Measurements from ENCODE around the gene SLC38A8.

The SLC38A8 gene

DNA sequence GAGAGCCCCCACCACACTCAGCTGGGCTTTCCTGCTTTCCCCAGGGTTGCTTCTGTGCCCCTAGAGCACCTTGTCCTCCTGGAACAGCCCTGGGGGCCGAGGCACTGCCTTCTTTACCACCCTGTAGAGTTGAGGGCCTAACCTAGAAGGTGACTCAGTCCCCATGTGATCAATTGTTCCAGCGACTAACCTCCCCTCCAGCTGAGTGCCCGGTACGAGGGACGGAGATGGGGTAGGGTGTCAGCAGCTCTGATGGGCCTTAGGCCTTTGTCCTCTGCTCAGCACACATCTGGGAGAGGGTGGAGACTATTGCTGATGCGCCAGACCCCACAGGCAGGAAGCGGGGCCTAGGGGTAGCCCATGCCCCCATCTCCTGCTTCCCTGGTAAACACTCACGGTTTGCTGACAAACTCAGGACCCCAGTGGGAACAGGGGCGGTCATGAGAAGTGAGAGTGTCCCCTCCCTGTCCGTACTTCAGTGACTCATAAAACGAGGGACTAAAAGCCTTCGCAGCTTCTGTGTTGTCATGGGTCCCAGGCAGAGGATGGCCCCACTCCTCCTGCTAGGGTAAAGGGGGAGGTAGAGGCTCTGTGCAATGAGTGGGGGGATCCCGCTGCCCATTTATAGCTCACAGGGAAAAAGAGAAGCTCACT is 41.5 kb downstream of the SLC38A8 start:
- no peak for DNase-seq (ENCODE audit: low read depth in 1 of 2, low spot score in 1 of 2)

DNA sequence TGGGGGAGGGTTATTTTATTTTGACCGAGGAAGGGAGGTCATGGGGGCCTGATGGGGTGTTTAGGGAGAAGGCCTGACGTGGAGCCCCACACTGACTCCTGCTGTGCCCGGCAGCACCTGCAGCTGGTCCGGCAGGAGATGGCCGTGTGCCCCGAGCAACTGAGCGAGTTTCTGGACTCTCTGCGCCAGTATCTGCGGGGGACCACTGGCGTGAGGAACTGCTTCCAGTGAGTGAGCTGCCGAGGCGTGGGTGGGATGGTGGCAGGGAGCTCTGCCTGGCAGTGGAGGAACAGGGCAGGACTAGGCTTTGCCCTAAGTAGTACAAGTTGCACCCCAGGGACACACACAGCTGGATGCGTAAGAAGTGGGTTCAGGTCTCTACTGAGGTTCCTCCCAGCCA is 44.5 kb downstream of the SLC38A8 start:
- no peak for DNase-seq (ENCODE audit: low read depth in 1 of 2, low spot score in 1 of 2)

DNA sequence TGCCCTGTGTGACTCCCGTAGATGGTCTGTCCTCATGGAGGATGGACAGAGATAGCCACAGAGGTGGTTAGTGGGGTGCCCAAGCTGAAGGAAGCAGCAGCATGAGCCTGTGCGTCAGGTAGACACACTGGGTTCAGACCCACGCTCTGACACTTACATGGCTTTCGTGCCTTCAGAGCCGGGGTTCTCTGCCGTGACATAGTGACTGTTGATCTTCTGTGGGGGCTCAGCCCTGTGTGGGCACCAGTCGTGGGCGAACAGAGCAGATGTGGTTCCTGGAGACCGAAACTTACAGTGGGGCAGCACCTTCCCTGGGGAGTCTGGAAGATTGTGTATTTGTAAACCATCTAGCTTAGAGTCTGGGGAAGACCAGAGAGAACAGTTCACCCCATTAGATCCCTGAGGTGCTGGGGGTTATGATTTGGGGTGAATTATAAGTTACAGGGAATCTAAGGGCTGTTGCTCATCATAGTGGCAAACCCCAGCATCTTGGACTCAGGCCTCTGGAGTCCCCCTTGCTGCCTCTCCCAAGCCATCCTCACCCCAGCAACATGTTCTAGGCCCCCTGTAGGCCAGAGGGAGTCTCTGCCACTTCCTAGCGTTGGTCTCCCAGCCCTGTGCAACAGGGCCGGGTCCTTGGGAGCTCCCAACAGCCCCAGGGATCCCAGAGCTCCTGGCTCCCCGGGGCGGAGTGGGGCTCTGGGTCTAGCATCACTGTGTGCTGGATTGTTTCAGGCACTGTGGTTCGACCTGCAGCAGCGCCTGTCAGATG is 45.9 kb downstream of the SLC38A8 start:
- DNase-seq (ENCODE audit: low read depth in 1 of 2, low spot score in 1 of 2), result no peak

DNA sequence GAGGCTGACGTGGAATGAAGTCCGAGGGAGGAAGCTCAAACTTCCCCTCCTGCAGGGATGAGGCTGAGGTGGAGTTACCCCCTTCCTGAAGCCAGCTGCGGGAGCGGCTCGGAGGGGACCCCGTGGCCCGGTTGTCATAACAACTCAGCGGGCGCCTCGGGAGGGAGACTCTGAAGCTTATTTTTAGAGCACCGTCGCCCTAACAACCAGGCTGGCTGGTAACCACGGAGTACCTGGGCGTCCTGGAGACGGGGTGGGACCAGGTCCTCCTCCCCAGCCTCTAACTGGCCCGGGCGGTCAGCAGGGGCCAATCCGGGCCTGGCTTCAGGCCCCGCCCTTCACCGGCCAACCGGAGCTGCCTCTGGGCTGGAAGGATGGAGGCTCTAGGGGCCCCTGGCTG is 46.8 kb downstream of the SLC38A8 start:
- no peak for DNase-seq (ENCODE audit: low read depth in 1 of 2, low spot score in 1 of 2)

DNA sequence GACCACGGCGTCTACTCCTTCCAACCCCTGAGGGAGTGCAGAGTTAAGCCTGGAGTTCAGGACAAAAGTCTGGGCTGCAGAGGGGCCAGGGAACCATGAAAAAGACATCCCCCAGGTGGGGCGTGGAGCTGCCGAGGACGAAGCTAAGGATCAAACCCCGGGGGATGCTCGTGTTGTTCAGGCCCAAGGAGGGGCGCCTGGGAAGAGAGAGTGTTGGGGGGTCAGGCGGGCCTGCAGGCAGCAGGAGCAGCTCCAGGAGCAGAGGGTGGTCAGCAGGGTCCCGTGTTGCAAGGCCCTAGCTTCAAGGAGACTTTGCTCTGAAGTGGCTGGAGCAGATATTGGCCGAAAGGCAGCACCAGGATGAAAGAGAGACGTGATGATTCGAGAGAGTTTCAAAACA is 47.9 kb downstream of the SLC38A8 start:
- no peak for DNase-seq (ENCODE audit: low read depth in 1 of 2, low spot score in 1 of 2)

DNA sequence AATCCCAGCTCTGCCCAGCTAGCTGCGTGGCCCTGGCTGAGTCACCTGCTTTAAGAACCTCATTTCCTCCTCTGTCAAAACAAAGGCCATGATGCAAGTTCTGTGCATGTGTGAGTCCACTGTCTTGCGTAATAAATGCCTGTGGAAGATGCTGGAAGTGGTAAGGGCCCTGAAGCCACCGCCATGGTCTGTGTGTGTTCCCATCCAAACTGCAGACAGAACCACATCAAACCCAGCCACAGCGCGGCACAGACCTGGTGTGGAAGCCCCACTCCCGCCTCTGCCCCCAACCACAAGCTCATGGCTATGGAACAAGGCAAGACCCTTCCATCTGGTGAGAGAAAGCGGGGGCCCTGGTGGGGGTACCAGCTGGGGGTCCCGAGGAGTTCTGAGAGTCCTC is 48.5 kb downstream of the SLC38A8 start:
- no peak for DNase-seq (ENCODE audit: low read depth in 1 of 2, low spot score in 1 of 2)

DNA sequence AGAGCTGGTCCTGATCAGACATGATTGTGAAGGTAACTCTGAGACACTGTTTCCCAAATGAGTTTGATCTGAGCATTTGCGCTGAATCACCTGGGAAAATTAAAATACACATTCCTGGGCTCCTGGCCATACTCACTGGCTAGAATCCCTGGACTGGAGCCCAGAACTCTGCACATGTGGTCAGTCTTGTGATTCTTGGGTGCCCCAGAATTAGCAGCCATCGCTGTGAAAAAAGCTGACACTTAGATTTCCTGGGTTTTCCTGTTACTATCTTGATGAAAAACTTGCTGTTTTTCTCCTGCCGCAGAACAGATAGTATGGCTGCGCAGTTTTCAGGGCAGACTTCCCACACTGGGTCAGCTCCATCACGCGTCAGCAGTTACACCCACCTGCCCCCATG is 50.0 kb downstream of the SLC38A8 start:
- no peak for DNase-seq (ENCODE audit: low read depth in 1 of 2, low spot score in 1 of 2)

DNA sequence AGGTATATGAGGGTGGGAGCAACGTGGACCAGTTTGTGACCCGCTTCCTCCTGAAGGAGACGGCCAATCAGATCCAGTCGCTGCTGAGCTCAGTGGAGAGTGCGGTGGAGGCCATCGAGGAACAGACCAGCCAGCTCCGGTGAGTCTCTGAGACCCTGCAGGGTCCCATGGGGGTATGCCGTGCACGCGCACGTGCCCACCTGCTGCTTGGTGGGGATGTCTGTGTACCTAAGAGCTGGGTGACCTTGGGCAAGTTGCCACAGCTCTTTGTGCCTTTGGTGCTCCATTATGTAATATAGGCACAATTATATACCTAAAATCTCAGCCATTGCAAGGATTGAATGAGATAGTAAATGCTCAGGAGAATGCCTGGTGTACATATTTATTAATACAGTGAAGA is 52.1 kb downstream of the SLC38A8 start:
- DNase-seq (ENCODE audit: low read depth in 1 of 2, low spot score in 1 of 2), result no peak

DNA sequence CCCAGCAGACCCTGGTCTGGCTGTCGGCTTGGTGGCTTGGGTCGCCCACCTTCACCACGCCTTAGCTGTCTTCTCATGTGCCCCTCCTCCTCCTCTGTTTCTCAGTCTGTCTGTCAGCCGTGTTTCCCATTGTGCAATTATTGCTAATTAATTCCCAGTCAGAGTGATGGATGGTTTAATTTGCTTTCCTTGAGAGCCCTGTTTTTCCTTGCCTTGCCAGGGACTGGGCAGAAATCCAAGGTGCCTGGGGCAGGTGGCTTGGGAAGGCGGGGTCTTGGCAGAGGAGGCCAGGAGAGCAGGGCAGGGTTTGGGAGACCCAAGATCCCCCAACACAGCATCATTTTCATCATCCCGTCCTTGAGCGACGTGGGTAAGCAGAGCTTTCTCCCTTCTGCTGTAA is 53.3 kb downstream of the SLC38A8 start:
- no peak for DNase-seq (ENCODE audit: low read depth in 1 of 2, low spot score in 1 of 2)

DNA sequence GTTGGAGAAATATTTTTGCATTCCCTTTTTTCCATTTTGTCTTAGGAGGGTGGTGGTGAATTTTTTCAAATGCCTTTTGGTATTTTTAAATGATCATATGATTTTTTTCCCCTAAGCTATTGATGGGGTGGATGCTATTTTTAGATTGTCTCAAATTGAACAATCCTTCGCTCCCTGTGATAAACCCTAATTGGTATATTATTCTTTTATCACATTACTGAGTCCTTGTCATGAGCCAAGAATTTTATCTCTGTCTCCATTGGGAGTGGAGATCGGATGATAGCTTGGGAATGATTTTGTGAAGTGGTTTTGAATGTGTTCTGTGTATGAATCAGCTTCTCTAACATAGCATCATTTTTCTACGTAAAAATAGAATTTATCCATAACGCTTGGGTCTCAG is 59.1 kb downstream of the SLC38A8 start:
- no peak for DNase-seq (ENCODE audit: low read depth in 1 of 2, low spot score in 1 of 2)

DNA sequence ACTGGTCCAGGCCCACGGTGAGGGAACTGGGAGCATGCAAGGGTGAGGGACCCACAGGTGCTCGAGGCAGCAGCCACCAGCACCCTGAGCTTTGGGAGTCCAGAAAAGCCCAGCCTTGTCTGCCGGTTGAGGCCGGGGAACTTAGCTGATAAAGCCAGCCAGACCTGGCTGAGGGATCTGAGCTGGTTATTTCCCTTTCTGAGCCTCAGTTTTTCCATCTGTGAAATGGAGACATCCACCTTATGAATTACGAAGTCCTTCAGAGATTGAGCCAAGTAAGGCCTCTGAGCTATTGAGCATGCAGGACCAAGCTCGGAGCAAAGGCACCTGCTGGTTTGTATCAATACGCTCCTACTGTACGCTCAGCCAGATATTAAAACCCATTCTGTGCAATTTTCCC is 60.8 kb downstream of the SLC38A8 start:
- no peak for DNase-seq (ENCODE audit: low read depth in 1 of 2, low spot score in 1 of 2)

DNA sequence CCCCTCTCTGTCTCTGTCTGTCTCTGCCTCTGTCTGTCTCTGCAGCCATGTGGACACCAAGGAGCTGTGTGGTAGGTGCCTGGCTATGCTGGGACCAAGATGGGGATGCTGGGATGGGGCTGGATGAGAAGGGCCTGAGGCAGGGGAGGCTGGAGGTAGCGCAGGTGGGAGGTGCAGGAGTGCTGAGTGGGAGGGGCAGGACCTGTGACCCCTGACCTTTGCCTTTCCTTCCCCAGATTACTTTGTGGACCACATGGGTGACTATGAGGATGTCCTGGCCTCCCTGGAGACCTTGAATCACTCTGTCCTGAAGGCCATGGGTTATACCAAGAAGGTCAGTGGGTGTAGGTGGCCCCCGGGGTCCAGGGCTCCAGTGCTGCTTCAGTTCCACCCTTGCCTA is 61.8 kb downstream of the SLC38A8 start:
- no peak for DNase-seq (ENCODE audit: low read depth in 1 of 2, low spot score in 1 of 2)

DNA sequence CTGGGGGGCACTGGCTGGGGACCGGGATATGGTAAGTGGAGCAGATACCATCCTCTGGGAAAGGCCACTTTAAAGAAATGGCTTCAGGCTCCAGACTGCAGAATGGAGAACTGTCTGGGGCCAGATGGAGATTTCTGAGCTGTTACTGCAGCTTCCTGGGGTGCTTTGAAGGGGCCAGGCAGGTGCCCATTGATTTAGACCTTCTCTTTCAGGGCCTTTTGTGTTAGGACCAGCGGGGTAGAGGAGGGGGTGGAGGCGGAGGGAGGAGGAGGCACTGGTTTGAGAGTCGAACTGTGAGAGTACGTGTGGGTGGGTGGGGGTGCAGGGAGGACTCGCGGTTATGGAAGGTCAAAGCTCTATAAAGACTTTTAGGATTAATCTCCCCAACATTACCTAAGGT is 63.2 kb downstream of the SLC38A8 start:
- DNase-seq (ENCODE audit: low read depth in 1 of 2, low spot score in 1 of 2), result no peak

DNA sequence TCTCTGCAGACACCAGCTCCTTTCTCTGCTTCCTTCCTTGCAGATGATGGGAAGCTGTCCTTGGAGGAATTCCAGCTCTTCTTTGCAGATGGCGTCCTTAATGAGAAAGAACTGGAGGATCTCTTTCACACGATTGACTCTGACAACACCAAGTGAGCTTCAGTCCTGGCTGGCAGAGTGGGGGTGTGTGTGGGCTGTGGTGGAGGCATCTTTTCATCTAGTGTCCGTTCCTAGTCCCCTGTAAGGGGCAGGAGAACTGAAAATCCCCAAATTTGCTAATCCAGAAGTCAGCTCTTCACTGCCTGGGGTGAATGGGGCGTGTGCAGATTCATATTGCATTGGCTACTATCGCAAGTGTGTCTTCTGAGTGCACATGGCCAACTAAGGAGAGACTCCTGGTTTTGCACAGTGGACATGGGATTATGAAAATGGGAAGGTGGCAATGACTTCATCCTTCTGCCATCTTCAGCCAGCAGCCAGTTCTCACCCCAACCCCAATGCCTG is 64.1 kb downstream of the SLC38A8 start:
- DNase-seq (ENCODE audit: low read depth in 1 of 2, low spot score in 1 of 2), result no peak

DNA sequence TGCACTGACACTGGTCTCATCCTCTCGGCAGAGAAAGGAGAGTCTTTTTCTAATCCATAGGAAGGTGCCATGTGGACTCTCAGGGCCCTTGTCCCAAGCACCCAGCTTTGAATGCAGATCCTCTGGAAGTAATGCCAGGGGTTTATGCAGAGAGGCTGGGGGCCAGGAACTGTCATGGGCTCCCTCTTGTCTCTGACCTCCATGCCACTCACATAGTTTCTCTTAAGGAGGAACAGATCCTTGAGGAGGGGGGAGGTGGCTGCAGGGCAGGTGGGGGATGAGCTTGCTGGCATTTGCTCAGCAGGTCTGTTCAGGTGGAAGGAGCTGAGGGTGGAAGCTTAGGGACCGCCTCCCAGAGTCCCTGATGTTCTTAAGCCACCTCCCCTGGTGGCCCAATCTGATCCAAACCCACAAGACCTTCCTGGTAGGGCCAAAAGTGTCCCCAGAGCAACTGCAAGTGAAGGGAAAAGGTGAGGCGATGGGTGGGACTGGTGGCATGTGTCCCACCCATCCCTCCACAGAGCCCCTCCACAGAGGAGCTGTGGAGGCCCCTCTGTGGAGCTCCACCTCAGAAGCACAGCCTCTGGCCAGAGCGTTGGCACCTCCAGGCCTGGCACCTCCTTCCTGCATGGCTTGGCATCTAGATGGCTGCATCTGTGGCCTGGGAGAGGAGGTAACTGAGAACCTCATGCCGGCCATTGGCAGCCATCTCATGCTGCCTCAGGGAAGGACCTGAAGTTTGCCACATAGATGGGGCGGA is 65.4 kb downstream of the SLC38A8 start:
- DNase-seq (ENCODE audit: low read depth in 1 of 2, low spot score in 1 of 2), result no peak

DNA sequence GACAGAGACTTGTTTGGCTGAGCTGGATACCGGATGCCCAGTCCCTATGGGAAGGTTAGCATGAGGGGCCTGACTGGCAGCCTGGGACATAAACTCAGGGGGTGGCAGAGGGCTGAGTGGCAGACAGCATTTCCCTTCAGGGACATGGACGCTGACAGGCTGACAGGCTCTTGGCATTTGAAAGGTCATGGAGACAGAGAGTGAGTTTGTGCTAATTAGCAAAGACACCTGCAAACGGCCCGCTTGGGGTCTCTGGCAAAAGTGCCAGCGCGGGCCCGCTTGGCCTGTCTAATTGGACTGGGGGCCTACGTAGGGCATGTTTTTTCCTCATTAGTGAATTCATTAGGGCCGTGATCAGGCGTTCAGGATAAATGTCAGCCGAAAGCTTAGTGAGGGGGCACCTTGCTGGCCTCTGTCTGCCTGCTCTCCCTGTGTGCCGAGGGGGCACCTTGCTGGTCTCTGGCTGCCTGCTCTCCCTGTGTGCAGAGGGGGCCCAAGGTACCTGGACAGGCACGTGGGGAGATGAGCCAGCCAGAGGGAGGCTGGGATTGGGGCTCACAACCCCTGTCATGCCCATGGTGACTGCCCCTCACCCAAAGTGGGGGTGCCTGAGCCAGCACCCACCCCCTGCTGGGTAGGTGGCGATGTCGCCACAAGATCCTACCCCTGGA is 66.9 kb downstream of the SLC38A8 start:
- no peak for DNase-seq (ENCODE audit: low read depth in 1 of 2, low spot score in 1 of 2)

DNA sequence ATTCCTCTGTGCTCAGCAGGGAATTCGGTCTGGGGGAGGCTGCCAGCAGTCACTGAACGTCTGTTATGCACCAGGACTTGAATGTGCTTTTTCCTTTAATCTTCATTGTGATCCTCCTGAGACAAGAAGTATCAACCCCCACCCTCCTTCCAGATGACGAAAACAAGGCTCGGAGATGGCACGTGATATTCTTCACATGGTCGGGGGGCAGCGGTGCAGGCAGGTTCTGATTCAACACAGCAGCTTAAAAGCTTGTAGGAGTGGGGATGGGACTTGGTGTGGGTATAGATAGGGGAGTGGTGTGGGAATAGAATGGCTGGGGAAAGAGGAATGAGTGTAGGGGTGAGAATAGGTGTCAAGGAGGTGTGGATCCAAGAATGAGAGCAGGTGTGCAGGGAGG is 68.1 kb downstream of the SLC38A8 start:
- no peak for DNase-seq (ENCODE audit: low read depth in 1 of 2, low spot score in 1 of 2)

DNA sequence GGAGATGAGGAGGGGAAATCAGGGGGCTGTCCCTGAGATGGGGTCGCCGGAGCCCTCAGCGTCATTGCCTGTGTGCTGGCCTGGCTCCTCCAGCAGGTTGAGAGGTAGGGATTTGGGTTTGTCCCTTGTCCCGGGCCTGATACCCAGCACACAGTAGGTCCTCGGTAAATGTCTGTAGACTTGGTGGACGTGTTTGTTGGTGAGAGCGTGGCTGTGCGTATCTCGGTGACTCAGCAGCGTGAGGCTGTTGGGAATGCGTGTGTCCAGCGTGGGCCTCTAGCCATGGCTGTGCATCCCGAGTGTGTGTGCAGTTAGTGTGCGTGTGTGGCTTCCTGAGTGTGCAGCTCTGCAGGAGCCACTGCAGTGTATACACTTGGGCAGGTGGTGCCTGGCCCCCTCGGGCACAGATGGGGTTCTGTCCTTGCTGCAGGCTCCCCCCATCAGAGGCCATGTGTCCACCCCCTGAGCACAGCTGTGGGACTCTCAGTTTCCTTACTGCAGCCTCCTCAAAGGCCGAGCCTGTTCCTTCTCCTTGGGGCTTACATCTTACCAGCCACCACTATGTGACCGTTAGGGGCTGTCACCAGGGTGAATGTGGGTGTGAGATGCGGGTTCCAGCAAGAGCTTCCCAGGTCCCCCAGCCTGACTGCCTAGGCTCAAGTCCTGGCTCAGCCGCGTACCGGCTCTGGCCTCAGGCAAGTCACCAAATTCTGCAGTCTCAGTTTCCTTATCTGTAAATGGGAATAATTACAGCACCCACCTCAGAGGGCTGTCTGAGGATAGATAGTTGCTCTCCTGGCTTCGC is 68.8 kb downstream of the SLC38A8 start:
- DNase-seq (ENCODE audit: low read depth in 1 of 2, low spot score in 1 of 2), result no peak

DNA sequence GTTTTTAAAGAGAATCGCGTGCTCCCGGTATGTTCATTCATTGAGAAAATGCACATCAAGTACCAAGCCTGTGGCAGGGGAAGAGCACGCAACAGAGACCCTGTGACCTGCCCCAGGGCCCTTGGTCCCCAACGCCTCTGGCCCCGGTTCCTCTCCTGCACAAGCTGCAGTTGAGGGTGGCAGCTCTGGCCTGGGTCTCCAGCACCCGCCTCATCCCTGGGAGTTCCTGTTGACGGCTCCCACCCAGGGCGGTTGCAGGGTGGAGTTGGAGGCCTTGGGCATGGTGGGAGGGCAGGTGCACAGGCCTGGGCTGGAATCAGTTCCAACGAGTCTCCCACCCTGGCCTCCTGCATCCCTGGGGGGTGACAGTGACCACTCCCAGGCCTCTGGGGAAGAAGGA is 69.5 kb downstream of the SLC38A8 start:
- no peak for DNase-seq (ENCODE audit: low read depth in 1 of 2, low spot score in 1 of 2)

DNA sequence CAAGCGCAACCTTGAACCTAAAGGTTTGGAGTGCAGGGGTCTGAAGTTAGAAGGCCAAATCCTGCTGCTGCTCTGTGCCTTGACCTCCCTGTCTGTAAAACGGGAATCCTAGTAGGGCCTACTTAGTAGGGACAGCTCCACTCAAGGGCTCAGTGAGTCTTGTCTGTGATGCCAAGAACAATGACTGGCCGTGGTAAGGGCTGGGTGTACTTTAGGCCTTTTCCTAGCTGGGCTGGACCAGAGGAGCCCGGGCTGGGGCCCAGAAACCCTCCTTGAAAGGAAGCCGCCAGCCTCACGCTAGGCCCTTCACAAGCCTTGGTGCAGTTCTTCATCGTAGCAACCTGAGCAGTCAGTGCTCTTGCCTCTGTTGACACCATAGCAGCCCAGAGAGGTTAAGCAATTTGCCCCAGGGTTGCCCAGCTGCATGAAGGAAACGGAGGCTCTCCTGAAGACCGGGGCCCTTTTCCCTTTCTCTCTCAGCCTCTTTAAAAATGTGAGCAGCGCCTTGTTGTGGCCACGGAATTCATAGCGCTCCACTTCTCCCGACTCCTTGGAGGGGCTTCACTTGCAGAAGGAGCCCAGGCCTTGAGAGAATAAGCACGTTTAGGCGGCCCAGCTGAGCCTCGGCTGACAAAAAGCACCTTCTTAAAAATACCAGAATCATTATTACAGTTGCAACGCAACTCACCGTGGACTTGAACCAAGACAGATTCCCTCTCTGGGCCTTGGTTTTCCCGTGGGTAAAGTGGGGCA is 70.2 kb downstream of the SLC38A8 start:
- DNase-seq (ENCODE audit: low read depth in 1 of 2, low spot score in 1 of 2), result no peak
